ENCODE results near the gene EFHC1.

DNA sequence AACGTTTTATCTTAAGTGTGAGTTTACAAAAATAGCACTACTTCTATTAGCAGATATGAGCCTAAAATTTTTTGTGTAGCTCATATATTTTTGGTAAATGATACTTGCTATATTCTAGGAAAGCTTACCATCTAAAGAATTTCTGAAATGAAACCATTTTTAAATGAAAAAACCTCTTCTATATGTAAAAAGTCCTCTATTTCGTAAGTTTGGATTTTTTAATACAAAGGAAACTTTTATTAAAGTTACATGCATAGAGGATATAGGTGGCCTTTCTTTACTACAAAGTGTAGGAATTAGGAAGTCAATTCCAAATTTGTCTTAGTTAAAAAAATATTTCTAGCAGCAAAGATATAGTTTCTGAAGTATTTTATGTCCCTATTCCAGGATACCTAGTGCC, 18.8 kb downstream of the EFHC1 start:
- TF ChIP-seq, protein P1, sequence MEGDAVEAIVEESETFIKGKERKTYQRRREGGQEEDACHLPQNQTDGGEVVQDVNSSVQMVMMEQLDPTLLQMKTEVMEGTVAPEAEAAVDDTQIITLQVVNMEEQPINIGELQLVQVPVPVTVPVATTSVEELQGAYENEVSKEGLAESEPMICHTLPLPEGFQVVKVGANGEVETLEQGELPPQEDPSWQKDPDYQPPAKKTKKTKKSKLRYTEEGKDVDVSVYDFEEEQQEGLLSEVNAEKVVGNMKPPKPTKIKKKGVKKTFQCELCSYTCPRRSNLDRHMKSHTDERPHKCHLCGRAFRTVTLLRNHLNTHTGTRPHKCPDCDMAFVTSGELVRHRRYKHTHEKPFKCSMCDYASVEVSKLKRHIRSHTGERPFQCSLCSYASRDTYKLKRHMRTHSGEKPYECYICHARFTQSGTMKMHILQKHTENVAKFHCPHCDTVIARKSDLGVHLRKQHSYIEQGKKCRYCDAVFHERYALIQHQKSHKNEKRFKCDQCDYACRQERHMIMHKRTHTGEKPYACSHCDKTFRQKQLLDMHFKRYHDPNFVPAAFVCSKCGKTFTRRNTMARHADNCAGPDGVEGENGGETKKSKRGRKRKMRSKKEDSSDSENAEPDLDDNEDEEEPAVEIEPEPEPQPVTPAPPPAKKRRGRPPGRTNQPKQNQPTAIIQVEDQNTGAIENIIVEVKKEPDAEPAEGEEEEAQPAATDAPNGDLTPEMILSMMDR (conservative IDR thresholded peaks at IDR 0.05 in 1 of 2, IDR thresholded peaks at IDR 0.05 in 1 of 2; ENCODE audit: extremely low read depth in 1 of 2, insufficient read depth in 1 of 2, low read depth in 1 of 2, low read length in 2 of 2), result no peak
- no peak for TF ChIP-seq EZH2 (IDR thresholded peaks at IDR 0.05; ENCODE audit: borderline replicate concordance, low read length)

All from mammary epithelial cell (primary cell).